ENCODE data around the gene EED. TPM values are rescaled to one million over a fixed set of nuclear protein-coding genes. Genes with fewer than 3 reads are reported as not detected.

Gene EED, protein sequence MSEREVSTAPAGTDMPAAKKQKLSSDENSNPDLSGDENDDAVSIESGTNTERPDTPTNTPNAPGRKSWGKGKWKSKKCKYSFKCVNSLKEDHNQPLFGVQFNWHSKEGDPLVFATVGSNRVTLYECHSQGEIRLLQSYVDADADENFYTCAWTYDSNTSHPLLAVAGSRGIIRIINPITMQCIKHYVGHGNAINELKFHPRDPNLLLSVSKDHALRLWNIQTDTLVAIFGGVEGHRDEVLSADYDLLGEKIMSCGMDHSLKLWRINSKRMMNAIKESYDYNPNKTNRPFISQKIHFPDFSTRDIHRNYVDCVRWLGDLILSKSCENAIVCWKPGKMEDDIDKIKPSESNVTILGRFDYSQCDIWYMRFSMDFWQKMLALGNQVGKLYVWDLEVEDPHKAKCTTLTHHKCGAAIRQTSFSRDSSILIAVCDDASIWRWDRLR
- total RNA-seq, result 24.9 TPM

DNA sequence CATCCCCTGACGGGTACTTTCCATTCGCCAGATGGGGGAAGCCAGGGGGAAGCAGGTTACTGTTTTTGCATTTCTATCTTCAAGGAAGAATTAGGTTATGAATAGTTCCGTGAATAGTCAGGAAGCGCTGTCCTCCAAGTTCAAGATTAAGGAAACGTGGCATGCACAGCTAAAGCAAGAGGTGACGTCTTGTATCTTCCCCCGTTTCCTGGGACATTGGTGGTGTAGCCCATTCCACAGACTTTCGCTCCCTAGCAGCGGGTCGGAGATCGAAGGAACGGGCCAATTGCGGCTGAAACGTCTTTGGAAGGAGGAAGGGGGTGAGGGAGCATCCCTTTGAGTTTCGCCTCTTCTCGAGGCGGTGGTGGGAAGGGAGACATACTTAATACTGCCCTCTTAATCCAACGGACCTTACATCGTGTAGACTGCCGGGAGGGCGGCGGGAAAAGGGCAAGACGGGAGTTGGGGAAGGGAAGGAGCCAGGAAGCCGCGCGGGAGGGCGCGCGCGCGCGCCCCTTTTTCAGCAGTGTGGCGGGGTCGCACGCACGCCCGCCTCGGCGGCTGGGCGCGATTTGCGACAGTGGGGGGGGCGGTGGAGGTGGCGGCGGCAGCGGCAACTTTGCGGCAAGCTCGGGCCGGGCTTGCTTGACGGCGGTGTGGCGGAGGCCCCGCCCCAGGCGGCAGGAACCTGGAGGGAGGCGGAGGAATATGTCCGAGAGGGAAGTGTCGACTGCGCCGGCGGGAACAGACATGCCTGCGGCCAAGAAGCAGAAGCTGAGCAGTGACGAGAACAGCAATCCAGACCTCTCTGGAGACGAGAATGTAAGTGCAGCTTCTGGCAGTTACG is at the start of gene EED:
EED (plus strand) TSS at position 232 of the 847 bp plus-strand sequence; CDS start at position 709, 477 bp downstream.
- no peak for FAIRE-seq
- DNase-seq (ENCODE audit: low spot score in 2 of 2), result peak; percentile 80 to 86

- no peak for DNase-seq (ENCODE audit: low spot score in 2 of 2)
- no peak for FAIRE-seq
Observed at GRCh38 chr11:86194998-86195397, 49.6 kb upstream of the EED start.

- DNase-seq (ENCODE audit: low spot score in 2 of 2), result no peak
- no peak for FAIRE-seq
Observed at GRCh38 chr11:86196085-86196696, 48.4 kb upstream of the EED start.

GRCh38 chr11:86196913-86197312 is 47.6 kb upstream of the EED start:
- DNase-seq (ENCODE audit: low spot score in 2 of 2), result no peak
- FAIRE-seq, result no peak

GRCh38 chr11:86197448-86197847 is 47.1 kb upstream of the EED start:
- no peak for FAIRE-seq
- DNase-seq (ENCODE audit: low spot score in 2 of 2), result no peak

- no peak for DNase-seq (ENCODE audit: low spot score in 2 of 2)
- FAIRE-seq, result no peak
Observed at GRCh38 chr11:86198139-86198538, 46.4 kb upstream of the EED start.

- no peak for FAIRE-seq
- DNase-seq (ENCODE audit: low spot score in 2 of 2), result no peak
Observed at GRCh38 chr11:86199354-86199753, 45.2 kb upstream of the EED start.

GRCh38 chr11:86201371-86201884 is 43.1 kb upstream of the EED start:
- no peak for FAIRE-seq
- DNase-seq (ENCODE audit: low spot score in 2 of 2), result no peak

GRCh38 chr11:86202013-86202336 is 42.6 kb upstream of the EED start:
- no peak for FAIRE-seq

GRCh38 chr11:86204356-86204755 is 40.2 kb upstream of the EED start:
- DNase-seq (ENCODE audit: low spot score in 2 of 2), result no peak
- no peak for FAIRE-seq

More at GRCh38 chr11:86202013-86202336, 42.6 kb upstream of the EED start:
- DNase-seq (ENCODE audit: low spot score in 2 of 2), result no peak

- no peak for FAIRE-seq
- no peak for DNase-seq (ENCODE audit: low spot score in 2 of 2)
Observed at GRCh38 chr11:86205421-86206336, 38.9 kb upstream of the EED start.

GRCh38 chr11:86206337-86206695 is 38.2 kb upstream of the EED start:
- FAIRE-seq (no peak), DNase-seq (ENCODE audit: low spot score in 2 of 2) (no peak)

DNA sequence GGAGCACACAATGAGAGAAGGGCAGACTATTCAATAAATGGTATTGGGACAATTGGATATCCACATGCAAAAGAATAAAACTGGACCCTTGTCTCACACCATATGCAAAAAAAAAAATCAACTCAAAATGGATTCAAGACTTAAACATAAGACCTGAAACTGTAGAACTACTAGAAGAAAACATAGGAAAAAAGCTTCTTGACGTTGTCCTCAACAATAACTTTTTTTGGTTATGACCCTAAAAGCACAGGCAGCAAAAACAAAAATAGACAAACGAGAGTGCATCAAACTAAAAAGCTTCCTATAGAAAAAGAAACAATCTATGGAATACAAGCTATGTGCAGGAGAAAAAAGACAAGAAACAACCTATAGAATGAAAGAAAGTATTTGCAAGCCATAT is 37.1 kb upstream of the EED start:
- no peak for FAIRE-seq

DNA sequence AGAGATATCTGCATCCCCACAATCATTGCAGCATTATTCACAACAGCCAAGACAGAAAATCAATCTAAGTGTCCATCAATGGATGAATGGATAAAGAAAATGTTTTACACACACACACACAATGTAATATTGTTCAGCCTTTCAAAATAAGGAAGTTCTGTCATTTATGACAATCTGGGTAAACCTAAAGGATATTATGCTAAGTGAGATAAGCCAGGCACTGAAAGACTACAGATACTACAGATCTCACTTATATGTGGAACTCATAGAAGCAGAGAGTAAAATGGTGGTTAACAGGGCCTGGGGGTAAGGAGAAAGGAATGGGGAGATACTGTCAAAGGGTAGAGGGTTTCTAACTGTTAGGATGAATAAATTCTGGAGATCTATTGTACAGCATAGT is 36.0 kb upstream of the EED start:
- FAIRE-seq (no peak), DNase-seq (ENCODE audit: low spot score in 2 of 2) (no peak)

More for the DNA sequence above, 37.1 kb upstream of the EED start:
- DNase-seq (ENCODE audit: low spot score in 2 of 2), result no peak

- FAIRE-seq, result no peak
- DNase-seq (ENCODE audit: low spot score in 2 of 2), result no peak
Observed at GRCh38 chr11:86209806-86210657, 34.5 kb upstream of the EED start.

- FAIRE-seq (no peak), DNase-seq (ENCODE audit: low spot score in 2 of 2) (no peak)
Observed at GRCh38 chr11:86210898-86211297, 33.7 kb upstream of the EED start.

DNA sequence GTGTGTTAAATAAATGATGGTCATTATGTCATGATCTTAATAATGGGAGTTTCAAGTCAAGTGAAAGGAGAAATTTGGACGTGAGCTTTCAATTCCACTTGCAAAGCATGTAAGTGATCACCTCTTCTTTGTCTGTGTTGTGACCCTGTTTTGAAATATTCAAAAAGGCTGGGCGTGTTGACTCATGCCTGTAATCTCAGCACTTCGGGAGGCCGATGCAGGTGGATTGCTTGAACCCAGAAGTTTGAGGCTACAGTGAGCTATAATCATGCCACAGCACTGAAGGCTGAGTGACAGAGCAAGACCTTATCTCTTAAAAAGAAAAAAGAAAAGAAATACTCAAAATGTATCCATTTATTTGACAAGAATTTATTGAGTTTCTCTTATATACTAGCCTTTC is 32.9 kb upstream of the EED start:
- FAIRE-seq, result no peak

GRCh38 chr11:86212019-86212611 is 32.4 kb upstream of the EED start:
- no peak for DNase-seq (ENCODE audit: low spot score in 2 of 2)
- no peak for FAIRE-seq

More for the DNA sequence above, 32.9 kb upstream of the EED start:
- DNase-seq (ENCODE audit: low spot score in 2 of 2), result no peak

DNA sequence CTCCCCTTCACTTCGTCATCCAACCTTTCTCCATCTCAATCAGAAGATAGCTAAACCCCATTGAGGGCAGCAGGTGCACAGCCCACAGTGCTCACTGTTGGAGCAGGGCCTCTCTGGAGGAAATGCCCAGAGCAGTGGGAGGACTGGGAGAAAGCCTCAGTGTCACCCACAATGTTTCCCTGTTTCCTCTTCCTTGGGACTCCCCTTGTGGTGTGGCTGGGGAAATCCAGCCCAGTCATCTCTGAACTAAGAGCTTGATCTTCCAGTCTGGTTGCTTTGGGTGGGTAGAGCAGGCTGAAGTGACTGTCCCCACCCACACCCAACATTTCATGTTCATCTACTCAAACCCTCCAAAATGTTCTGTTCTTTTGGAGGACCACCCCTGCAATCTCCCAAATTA is 29.8 kb upstream of the EED start:
- FAIRE-seq (no peak), DNase-seq (ENCODE audit: low spot score in 2 of 2) (no peak)
